Measurements from ENCODE around the gene FOXD4L3.
"Not testable (repeated sequence)": the region's sequence is repeated elsewhere in the genome, so short reads cannot be mapped to it uniquely, and the experiment has no call there.

Gene FOXD4L3

GRCh38 chr9:68302567-68302966 is at the start of gene FOXD4L3:
Gene FOXD4L3, plus strand, starts transcription at chr9:68302867. Its CDS starts 85 bp downstream, at chr9:68302952.
- DNase-seq (ENCODE audit: low read depth in 1 of 2, low spot score in 1 of 2), result not testable (repeated sequence)

- DNase-seq (ENCODE audit: low read depth in 1 of 2, low spot score in 1 of 2), result not testable (repeated sequence)
These were observed 21.6 kb upstream of the FOXD4L3 start for GRCh38 chr9:68281041-68281440.

- not testable (repeated sequence) for DNase-seq (ENCODE audit: low read depth in 1 of 2, low spot score in 1 of 2)
These were observed 1.1 kb downstream of the FOXD4L3 start for GRCh38 chr9:68303771-68304170.

GRCh38 chr9:68304212-68304611 is 1.5 kb downstream of the FOXD4L3 start:
- not testable (repeated sequence) for DNase-seq (ENCODE audit: low read depth in 1 of 2, low spot score in 1 of 2)

DNA sequence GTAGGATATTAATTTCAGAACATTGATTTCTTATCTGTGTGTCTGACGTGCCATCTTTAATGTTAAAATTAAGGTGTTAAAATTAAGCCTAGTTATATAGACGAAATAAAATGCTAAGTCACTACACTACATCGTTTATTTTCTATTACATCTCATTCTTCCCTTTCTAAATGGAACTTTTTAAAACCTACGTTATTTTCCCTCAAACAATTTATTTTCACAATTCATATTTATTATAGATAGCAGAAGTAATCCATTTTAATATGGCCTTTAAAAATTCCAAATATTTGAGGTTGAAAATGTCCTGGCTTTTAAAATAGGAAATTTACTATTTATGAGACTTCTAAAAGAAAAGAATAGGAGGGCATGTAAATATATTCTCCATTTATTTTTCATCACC is 2.1 kb downstream of the FOXD4L3 start:
- not testable (repeated sequence) for DNase-seq (ENCODE audit: low read depth in 1 of 2, low spot score in 1 of 2)

GRCh38 chr9:68305680-68306285 is 3.1 kb downstream of the FOXD4L3 start:
- not testable (repeated sequence) for DNase-seq (ENCODE audit: low read depth in 1 of 2, low spot score in 1 of 2)

DNA sequence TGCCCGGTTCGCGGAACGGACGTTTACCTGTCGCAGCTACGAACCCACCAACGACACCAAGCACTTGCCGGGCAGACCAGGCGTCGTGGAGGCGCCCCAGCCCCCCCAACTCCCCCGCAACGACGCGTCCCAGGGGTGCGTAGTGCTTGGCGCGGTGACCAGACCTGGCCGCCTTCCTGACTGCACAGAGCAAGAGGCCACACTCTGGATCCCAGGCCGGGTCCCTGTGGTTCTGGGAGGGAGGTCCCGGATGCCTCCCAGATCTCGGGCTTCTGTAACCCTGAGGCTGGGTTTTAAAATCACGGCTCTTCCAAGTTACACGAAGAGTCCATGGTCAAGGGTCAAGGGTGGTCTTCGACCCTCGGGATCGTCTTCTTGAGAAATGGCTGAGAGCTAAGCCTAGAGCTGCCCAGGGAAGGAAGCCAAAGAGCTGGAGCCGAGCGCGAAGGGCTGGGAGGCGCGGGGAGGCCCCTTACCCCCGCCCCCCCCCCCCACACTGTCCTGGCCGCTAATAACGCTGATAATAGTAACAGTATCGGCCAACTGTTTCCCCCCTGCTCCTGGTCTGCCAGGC is 3.8 kb downstream of the FOXD4L3 start:
- DNase-seq (ENCODE audit: low read depth in 1 of 2, low spot score in 1 of 2), result not testable (repeated sequence)

DNA sequence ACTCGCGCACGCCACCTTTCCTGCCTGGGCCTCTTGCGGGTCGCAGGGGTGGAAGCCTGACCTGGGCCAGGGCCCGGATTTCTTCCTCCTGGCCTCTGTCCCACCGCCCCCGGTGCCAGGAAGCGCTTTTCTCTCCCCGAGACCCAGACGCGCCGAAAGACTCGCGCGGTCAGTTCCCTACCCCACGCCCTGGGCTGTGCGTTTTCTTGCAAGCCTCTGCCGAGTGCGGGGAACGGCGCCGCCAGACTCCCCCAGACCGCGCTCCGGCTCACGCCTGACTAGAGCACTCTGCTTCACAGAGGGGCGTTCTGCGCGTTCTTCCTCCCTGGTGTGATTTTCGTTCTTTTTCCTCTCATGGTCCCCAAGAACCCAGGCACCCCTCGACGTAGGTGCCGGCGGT is 4.5 kb downstream of the FOXD4L3 start:
- DNase-seq (ENCODE audit: low read depth in 1 of 2, low spot score in 1 of 2), result not testable (repeated sequence)

DNA sequence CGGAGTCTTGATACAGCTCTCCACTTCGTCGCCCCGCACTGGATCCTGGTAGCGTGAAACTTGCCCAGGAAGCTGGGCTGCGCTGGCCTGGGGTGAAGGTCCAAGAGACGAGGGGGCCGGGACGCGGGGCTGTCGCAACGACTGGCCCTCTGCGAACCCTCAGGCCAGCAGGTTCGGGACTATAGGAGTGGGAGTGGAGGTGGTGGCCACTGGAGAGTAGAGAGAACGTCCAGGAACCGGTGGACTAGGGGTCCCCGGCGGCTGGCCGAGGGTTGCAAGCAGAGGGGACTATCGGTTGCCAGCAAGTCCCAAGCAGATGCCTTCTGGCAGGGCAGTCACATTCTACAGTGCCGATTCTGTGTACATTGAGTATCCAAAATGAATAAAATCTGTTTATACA is 5.0 kb downstream of the FOXD4L3 start:
- DNase-seq (ENCODE audit: low read depth in 1 of 2, low spot score in 1 of 2), result not testable (repeated sequence)

DNA sequence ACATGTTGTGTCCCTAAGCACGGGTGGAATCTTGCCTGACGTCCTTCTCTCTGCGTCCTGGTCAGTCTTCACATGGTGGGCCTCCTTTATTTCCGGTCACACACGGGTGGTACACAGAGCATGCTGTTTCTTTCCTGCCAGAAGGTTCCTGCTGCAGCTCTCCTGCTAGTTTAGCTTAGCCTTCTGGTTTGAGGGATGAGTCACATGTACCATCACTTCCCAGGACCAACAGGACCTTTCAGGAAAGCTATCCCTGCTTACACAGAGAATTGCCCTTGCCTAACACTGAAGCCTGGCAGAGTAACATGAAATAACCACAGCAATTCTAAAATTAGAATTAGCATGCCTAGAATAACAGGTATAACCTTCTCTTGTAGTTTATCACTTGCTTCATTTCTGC is 8.5 kb downstream of the FOXD4L3 start:
- DNase-seq (ENCODE audit: low read depth in 1 of 2, low spot score in 1 of 2), result not testable (repeated sequence)

DNA sequence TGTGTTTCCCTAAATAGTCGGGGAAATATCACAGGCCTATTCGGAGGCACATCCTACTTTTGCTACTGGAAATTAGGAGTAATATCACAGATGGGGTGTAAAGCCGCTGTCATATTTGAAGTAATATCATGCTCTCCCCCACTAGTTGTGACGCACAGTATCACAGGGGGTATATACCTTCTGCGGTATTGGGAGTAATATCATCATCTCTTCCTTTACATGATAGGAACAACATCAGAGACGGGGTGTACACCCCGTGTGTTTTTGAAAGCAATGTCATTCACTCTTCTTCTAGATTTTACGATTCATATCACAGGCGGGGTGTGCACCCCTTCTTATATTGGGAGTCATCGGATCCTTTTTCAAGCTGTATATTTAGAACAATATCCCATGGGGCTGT is 15.5 kb downstream of the FOXD4L3 start:
- not testable (repeated sequence) for DNase-seq (ENCODE audit: low read depth in 1 of 2, low spot score in 1 of 2)

- DNase-seq (ENCODE audit: low read depth in 1 of 2, low spot score in 1 of 2), result not testable (repeated sequence)
These were observed 21.1 kb downstream of the FOXD4L3 start for GRCh38 chr9:68323749-68324148.

- DNase-seq (ENCODE audit: low read depth in 1 of 2, low spot score in 1 of 2), result not testable (repeated sequence)
These were observed 21.9 kb downstream of the FOXD4L3 start for GRCh38 chr9:68324518-68324917.

DNA sequence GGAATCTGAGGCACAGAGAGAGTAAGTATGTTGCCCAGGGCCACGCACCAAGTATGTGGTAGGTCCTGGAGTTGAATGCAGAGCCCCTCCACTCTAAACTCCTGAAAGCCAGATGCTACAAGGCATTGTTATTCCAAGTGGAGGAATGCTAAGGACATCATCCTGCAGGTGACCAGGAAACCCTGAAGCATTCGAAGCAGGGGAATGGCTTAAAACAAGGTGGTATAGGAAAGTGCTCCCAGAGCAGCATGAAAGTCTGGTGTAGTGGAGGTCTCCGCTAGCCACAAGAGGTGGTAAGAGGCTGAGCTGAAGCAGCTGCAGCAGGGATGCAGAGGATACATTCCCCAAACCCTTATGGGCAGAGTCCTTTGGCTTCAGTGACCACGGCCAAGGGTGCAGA is 26.4 kb downstream of the FOXD4L3 start:
- DNase-seq (ENCODE audit: low read depth in 1 of 2, low spot score in 1 of 2), result not testable (repeated sequence)

GRCh38 chr9:68330531-68331173 is 28.0 kb downstream of the FOXD4L3 start:
- not testable (repeated sequence) for DNase-seq (ENCODE audit: low read depth in 1 of 2, low spot score in 1 of 2)

DNA sequence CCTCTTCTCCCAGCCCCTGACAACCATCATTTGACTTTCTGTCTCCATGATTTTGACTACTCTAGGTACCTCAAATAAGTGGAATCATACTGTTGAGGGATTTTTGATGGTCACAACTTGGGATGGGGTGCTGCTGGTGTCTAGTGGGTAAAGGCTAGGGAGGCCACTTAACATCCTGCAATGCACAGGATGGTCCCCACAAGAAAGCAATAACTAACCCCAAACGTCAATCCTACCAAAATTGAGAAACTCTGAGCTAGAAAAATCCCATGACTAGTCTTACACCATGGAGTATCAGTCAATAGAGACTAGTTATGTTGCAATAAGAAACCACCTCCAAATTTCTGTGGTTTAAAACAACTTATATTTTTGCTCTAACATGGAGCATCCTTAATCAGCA is 29.5 kb downstream of the FOXD4L3 start:
- not testable (repeated sequence) for DNase-seq (ENCODE audit: low read depth in 1 of 2, low spot score in 1 of 2)

GRCh38 chr9:68335935-68336334 is 33.3 kb downstream of the FOXD4L3 start:
- not testable (repeated sequence) for DNase-seq (ENCODE audit: low read depth in 1 of 2, low spot score in 1 of 2)

DNA sequence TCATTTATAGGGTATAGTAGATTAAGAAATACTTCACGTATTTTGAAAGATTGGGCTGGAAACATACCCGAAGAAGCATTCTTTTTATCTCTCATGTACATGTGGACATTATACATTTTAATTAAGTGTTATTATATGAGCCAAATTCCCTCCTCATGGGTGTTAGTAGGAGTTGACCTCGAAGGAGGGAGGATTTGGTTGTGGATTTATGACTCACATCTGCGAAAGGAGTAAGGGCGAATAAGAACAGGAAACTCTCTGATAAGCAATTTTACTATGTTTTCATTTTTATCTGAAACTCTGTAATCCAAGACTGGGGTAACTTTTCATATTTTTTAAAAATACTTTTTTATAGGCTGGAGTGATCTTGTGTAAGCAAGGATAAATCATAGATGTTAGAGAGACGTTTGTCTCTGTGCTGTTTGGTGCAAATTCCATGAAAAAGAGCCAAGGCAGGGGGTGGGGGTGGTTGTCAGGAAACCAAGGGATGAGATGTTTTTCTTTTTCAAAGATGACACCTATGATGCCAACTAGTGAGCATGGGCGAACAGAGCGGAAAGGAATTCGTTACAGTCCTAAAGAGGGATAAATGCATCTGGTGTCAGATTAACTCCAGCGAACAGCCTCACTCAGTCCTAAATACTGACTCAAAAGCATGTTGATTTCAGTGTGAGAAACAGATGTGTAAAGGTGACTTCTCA is 34.1 kb downstream of the FOXD4L3 start:
- not testable (repeated sequence) for DNase-seq (ENCODE audit: low read depth in 1 of 2, low spot score in 1 of 2)

GRCh38 chr9:68338000-68338399 is 35.3 kb downstream of the FOXD4L3 start:
- not testable (repeated sequence) for DNase-seq (ENCODE audit: low read depth in 1 of 2, low spot score in 1 of 2)

- DNase-seq (ENCODE audit: low read depth in 1 of 2, low spot score in 1 of 2), result not testable (repeated sequence)
These were observed 39.8 kb downstream of the FOXD4L3 start for GRCh38 chr9:68342265-68343025.

DNA sequence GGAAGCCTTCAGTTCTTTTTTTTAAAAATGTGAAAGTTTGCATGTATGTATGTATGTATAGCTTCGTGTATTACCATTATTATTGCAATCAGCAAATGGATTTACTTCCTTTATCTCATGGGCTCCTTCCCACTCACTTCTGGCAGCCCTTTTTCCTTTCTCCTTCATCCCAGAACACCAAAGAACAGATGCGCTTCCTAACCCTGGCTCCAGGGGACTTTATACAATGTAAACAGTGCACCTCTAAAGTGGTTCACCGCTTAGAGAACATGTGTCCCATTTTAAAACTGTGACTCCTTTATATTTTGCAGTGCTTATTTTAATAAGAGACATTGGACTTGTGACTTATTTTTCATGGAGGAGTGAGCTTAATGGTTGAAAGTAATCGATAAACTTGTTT is 40.6 kb downstream of the FOXD4L3 start:
- DNase-seq (ENCODE audit: low read depth in 1 of 2, low spot score in 1 of 2), result not testable (repeated sequence)

All from stimulated activated CD4-positive, alpha-beta T cell treated with anti-CD3 and anti-CD28 coated beads, Interleukin-15, amount 100 ng/mL, for 1 hour (primary cell).